Vagina (tissue), 2 donors: ENCODE results near the gene OR2F2. TPM values are rescaled to one million over a fixed set of nuclear protein-coding genes. Genes with fewer than 3 reads are reported as not detected.

Experiments used
- DNase-seq, 2 donors: peaks; one replicate each; pipeline ENCODE4 v3.0.0-alpha.2; 2017; ENCODE audit errors: extremely low spot score in 2 of 2
- H3K27ac ChIP-seq: fragments of 200-600 bp; sonication (generic); one replicate; pipeline ENCODE4 v1.5.1; 2019
- H3K27me3 ChIP-seq: fragments of 200-600 bp; sonication (generic); one replicate; pipeline ENCODE4 v1.5.1; 2019
- H3K36me3 ChIP-seq, 2 donors: fragments of 200-600 bp; sonication (generic); one replicate each; pipeline ENCODE4 v1.5.1; 2017 to 2019
- H3K4me1 ChIP-seq: fragments of 200-600 bp; sonication (generic); one replicate; pipeline ENCODE4 v1.5.1; 2019
- H3K4me3 ChIP-seq, 2 donors: fragments of 200-600 bp; sonication (generic); 1 replicate in 1 of 2; 2 replicates in 1 of 2; pipeline ENCODE4 v1.5.1; 2016 to 2019
- H3K9me3 ChIP-seq: fragments of 200-600 bp; sonication (generic); one replicate; pipeline ENCODE4 v1.5.1; 2019
- CTCF ChIP-seq, 3 experiments: fragments of 450-650 bp in 2 of 3; fragments of 200-600 bp in 1 of 3; sonication (generic) in 1 of 3; IDR thresholded peaks; one replicate each; pipeline ENCODE4 v1.5.1; 2017 to 2019; ENCODE audit warnings: antibody characterized with exemption in 3 of 3, mild to moderate bottlenecking in 2 of 3, moderate library complexity in 2 of 3
- POLR2A ChIP-seq, 2 donors: fragments of 450-650 bp; IDR thresholded peaks; one replicate each; pipeline ENCODE4 v1.6.1; 2017; ENCODE audit warnings: antibody characterized with exemption in 2 of 2, mild to moderate bottlenecking in 2 of 2, moderate library complexity in 2 of 2
- POLR2AphosphoS5 ChIP-seq, 2 donors: sonication (generic); formaldehyde crosslinking; IDR thresholded peaks; one replicate each; pipeline ENCODE4 v1.9.0; 2017; ENCODE audit warnings: antibody characterized with exemption in 2 of 2, mild to moderate bottlenecking in 2 of 2, low read depth in 1 of 2; ENCODE audit not compliant: insufficient read depth in 1 of 2
- intact Hi-C: fragments of 100-400 bp; cut with DNase I; formaldehyde crosslinking; loops from one replicate; pipeline ENCODE4 v1.15.1; 2023
- total RNA-seq: library from RNA; depleted of rRNA; stranded (reverse); fragments of >200 nt; gene quantifications from one replicate; pipeline ENCODE4 v1.2.3, GENCODE V29; 2016

OR2F2 gene, protein sequence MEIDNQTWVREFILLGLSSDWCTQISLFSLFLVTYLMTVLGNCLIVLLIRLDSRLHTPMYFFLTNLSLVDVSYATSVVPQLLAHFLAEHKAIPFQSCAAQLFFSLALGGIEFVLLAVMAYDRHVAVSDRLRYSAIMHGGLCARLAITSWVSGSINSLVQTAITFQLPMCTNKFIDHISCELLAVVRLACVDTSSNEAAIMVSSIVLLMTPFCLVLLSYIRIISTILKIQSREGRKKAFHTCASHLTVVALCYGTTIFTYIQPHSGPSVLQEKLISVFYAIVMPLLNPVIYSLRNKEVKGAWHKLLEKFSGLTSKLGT
- not detected for total RNA-seq

DNA sequence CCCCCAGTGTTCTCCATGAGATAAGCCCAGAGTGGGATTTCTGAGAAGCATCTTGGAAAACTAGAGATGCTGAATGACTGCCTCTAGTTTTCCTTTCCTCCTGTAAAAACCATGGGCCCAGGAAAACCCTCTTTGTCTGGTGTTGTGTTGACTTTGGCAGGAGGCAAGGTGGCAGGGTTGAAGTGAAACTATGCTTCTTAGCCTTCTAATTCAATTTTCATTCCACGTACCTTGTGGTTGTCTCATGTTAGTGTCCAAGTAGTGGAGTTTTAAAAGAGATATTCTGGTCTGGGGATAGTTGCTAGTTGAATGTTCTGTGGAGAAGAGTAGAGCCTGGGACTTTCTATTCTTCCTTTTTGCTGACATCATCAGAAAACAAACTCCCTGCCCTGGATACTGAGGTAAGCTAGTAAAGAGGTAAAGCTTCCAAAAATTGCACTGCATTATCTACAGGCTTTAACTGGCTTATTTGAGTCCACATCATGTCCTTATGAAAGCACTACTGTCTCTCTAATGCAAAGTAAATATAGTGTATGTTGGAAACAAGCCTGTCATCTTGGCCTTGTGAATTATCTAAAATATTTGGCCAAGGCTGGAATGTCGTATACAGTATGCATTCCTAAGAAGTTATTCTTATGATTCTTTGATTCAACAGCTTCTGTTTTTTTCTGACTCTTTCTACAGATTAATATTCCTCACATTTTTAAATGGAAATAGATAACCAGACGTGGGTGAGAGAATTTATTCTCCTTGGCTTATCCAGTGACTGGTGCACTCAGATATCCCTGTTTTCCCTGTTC lies at the start of gene OR2F2:
OR2F2 (plus strand) TSS at position 708 of the 800 bp plus-strand sequence; CDS start at position 708, 0 bp downstream.
- H3K9me3 ChIP-seq: no peaks in the 10 kb centered on the region
- DNase-seq: no peak
- no peak within 1 kb of the TSS for H3K27ac ChIP-seq
- no peaks in the 10 kb centered on the region for H3K4me1 ChIP-seq
- no peak within 1 kb of the TSS for H3K4me3 ChIP-seq
- TF ChIP-seq POLR2A (IDR thresholded peaks at IDR 0.05) (no peak), POLR2AphosphoS5 (IDR thresholded peaks at IDR 0.05; ENCODE audit: insufficient read depth in 1 of 2, low read depth in 1 of 2) (no peak), CTCF (IDR thresholded peaks at IDR 0.05) (no peak)
- intact Hi-C loops: no loop called here
- H3K36me3 ChIP-seq: no peaks in the 10 kb centered on the region
- H3K27me3 ChIP-seq: no peaks in the 10 kb centered on the region

DNA sequence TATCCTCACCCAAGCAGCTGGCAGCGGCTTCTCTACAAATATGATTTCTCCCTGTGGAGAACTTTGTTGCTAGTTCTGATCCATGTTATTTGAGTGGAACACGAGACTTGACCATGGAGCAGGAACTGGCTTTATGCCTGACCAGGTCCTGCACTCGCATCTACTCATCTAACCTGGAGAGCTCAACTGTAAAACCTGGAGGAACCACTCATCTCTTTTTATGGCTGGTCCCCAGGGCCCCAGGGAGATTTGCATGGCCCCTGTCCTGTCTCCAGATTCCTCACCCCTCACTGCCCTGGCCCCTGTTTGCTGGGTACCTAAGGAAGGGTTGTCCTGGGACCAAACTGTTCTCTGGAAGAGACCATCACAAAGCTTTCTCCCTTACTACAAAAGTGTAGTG lies 49.1 kb upstream of the OR2F2 start:
- Histone ChIP-seq H3K4me3 (no peak overlapping the region), H3K9me3 (no peaks in the 10 kb centered on the region), H3K4me1 (peaks cover 34% of the 10 kb centered on the region), H3K27me3 (no peaks in the 10 kb centered on the region), H3K36me3 (no peaks in the 10 kb centered on the region), H3K27ac (no peak overlapping the region)
- DNase-seq: no peak
- intact Hi-C loops: no loop called here
- TF ChIP-seq POLR2AphosphoS5 (IDR thresholded peaks at IDR 0.05; ENCODE audit: insufficient read depth in 1 of 2, low read depth in 1 of 2): no peak
- no peak for TF ChIP-seq CTCF (IDR thresholded peaks at IDR 0.05)
- TF ChIP-seq POLR2A (IDR thresholded peaks at IDR 0.05): no peak

- Histone ChIP-seq H3K4me1 (peaks cover 26% of the 10 kb centered on the region), H3K36me3 (no peaks in the 10 kb centered on the region), H3K27ac (no peak overlapping the region), H3K4me3 (no peak overlapping the region), H3K9me3 (no peaks in the 10 kb centered on the region), H3K27me3 (no peaks in the 10 kb centered on the region)
- intact Hi-C loops: no loop called here
- no peak for DNase-seq
- TF ChIP-seq POLR2A (IDR thresholded peaks at IDR 0.05) (no peak), POLR2AphosphoS5 (IDR thresholded peaks at IDR 0.05; ENCODE audit: insufficient read depth in 1 of 2, low read depth in 1 of 2) (no peak), CTCF (IDR thresholded peaks at IDR 0.05) (no peak)
Measured at GRCh38 chr7:143886826-143887477, 48.1 kb upstream of the OR2F2 start.

DNA sequence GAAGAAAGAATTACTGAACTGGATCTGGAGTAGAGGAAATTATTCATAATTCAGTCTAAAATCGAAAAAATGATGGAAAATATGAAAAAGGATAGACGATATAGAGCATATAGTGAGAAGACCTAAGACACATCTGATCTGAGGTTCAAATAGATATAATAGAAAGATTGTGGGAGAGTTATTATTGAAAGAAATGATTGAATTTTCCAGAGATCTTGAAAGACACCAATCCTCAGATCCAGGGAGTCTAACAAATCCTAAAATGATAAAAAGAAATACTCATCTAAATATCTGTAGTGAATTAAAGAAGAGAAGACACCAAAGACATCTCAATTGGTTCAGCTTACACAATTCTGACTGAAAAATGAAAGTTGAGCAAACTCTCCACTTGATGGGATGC lies 46.0 kb upstream of the OR2F2 start:
- Histone ChIP-seq H3K9me3 (peaks cover 3% of the 10 kb centered on the region), H3K36me3 (no peaks in the 10 kb centered on the region), H3K4me1 (peaks cover 17% of the 10 kb centered on the region), H3K27me3 (no peaks in the 10 kb centered on the region), H3K27ac (no peak overlapping the region), H3K4me3 (no peak overlapping the region)
- no peak for DNase-seq
- intact Hi-C loops: no loop called here
- no peak for TF ChIP-seq CTCF (IDR thresholded peaks at IDR 0.05)
- TF ChIP-seq POLR2AphosphoS5 (IDR thresholded peaks at IDR 0.05; ENCODE audit: insufficient read depth in 1 of 2, low read depth in 1 of 2): no peak
- no peak for TF ChIP-seq POLR2A (IDR thresholded peaks at IDR 0.05)
